DOHH2 (cell line): Measurements from ENCODE around the gene SNRNP35.

Source experiments
- CTCF ChIP-seq: fragments of 200-600 bp; sonication (generic); IDR thresholded peaks from one replicate; pipeline ENCODE4 v1.5.1; 2014; ENCODE audit warnings: antibody characterized with exemption, mild to moderate bottlenecking, low read depth, low read length; ENCODE audit not compliant: poor library complexity, severe bottlenecking
- EZH2phosphoT487 ChIP-seq: fragments of 200-600 bp; sonication (generic); IDR thresholded peaks from 2 replicates; pipeline ENCODE4 v1.6.1; 2017; ENCODE audit warnings: borderline replicate concordance, mild to moderate bottlenecking, antibody characterized with exemption, low read length, moderate library complexity, mixed read lengths

GRCh38 chr12:123446333-123446713 is 11.6 kb upstream of the SNRNP35 start:
- TF ChIP-seq CTCF (no peak), EZH2phosphoT487 (no peak)
